ENCODE results near the gene CTNNA3. TPM values are rescaled to one million over a fixed set of nuclear protein-coding genes. Genes with fewer than 3 reads are reported as not detected.

Gene CTNNA3
- total RNA-seq, 1 experiment from 2014 or later, result not detected

GRCh38 chr10:66837990-66838389, 858.0 kb downstream of the CTNNA3 start:
- Histone ChIP-seq H3K36me3 (ENCODE audit: insufficient read depth, low read length) (no peaks in the 10 kb centered on the region), H4K20me1 (ENCODE audit: insufficient read depth, low read depth, low read length) (no peaks in the 10 kb centered on the region), H3K27me3 (ENCODE audit: low read length) (no peaks in the 10 kb centered on the region), H3K9ac (ENCODE audit: low read length) (no peak overlapping the region), H3K4me3 (ENCODE audit: low read length) (no peak overlapping the region), H3K79me2 (ENCODE audit: low read length) (no peaks in the 10 kb centered on the region), H3K9me2 (replicated peaks; ENCODE audit: insufficient read depth, low read length) (no peaks in the 10 kb centered on the region), H3K27ac (ENCODE audit: low read length) (no peak overlapping the region), H3K4me2 (ENCODE audit: low read depth, low read length, poor library complexity, severe bottlenecking) (no peak overlapping the region), H2AFZ (ENCODE audit: low read length) (no peak overlapping the region), H3K4me1 (ENCODE audit: low read length) (no peaks in the 10 kb centered on the region), H3K9me3 (ENCODE audit: low read length) (no peaks in the 10 kb centered on the region)
- DNase-seq, result no peak

- Histone ChIP-seq H3K36me3 (ENCODE audit: insufficient read depth, low read length) (no peaks in the 10 kb centered on the region), H3K4me2 (ENCODE audit: low read depth, low read length, poor library complexity, severe bottlenecking) (no peak overlapping the region), H3K9me3 (ENCODE audit: low read length) (no peaks in the 10 kb centered on the region), H4K20me1 (ENCODE audit: insufficient read depth, low read depth, low read length) (no peaks in the 10 kb centered on the region), H3K79me2 (ENCODE audit: low read length) (no peaks in the 10 kb centered on the region), H3K9me2 (replicated peaks; ENCODE audit: insufficient read depth, low read length) (no peaks in the 10 kb centered on the region), H3K4me3 (ENCODE audit: low read length) (no peak overlapping the region), H3K27me3 (ENCODE audit: low read length) (no peaks in the 10 kb centered on the region), H3K4me1 (ENCODE audit: low read length) (no peaks in the 10 kb centered on the region), H2AFZ (ENCODE audit: low read length) (no peak overlapping the region), H3K27ac (ENCODE audit: low read length) (no peak overlapping the region), H3K9ac (ENCODE audit: low read length) (no peak overlapping the region)
- no peak for DNase-seq
These were observed 858.7 kb downstream of the CTNNA3 start for GRCh38 chr10:66837335-66837734.

- no peaks in the 10 kb centered on the region for H3K79me2 ChIP-seq (ENCODE audit: low read length)
- no peaks in the 10 kb centered on the region for H3K9me2 ChIP-seq (replicated peaks; ENCODE audit: insufficient read depth, low read length)
- H3K27me3 ChIP-seq (ENCODE audit: low read length), result no peaks in the 10 kb centered on the region
- no peak overlapping the region for H3K4me3 ChIP-seq (ENCODE audit: low read length)
- H4K20me1 ChIP-seq (ENCODE audit: insufficient read depth, low read depth, low read length), result no peaks in the 10 kb centered on the region
- H3K4me1 ChIP-seq (ENCODE audit: low read length), result no peaks in the 10 kb centered on the region
- no peaks in the 10 kb centered on the region for H3K9me3 ChIP-seq (ENCODE audit: low read length)
- no peaks in the 10 kb centered on the region for H3K36me3 ChIP-seq (ENCODE audit: insufficient read depth, low read length)
- no peak overlapping the region for H3K9ac ChIP-seq (ENCODE audit: low read length)
- no peak overlapping the region for H3K4me2 ChIP-seq (ENCODE audit: low read depth, low read length, poor library complexity, severe bottlenecking)
- no peak overlapping the region for H2AFZ ChIP-seq (ENCODE audit: low read length)
- DNase-seq, result no peak
- no peak overlapping the region for H3K27ac ChIP-seq (ENCODE audit: low read length)
These were observed 859.2 kb downstream of the CTNNA3 start for GRCh38 chr10:66836771-66837170.

GRCh38 chr10:66836057-66836456, 859.9 kb downstream of the CTNNA3 start:
- H3K4me2 ChIP-seq (ENCODE audit: low read depth, low read length, poor library complexity, severe bottlenecking), result no peak overlapping the region
- DNase-seq, result no peak
- H3K9ac ChIP-seq (ENCODE audit: low read length), result no peak overlapping the region
- H3K27ac ChIP-seq (ENCODE audit: low read length), result no peak overlapping the region
- no peak overlapping the region for H3K4me3 ChIP-seq (ENCODE audit: low read length)
- no peaks in the 10 kb centered on the region for H4K20me1 ChIP-seq (ENCODE audit: insufficient read depth, low read depth, low read length)
- no peaks in the 10 kb centered on the region for H3K9me3 ChIP-seq (ENCODE audit: low read length)
- no peaks in the 10 kb centered on the region for H3K4me1 ChIP-seq (ENCODE audit: low read length)
- H3K27me3 ChIP-seq (ENCODE audit: low read length), result no peaks in the 10 kb centered on the region
- no peak overlapping the region for H2AFZ ChIP-seq (ENCODE audit: low read length)
- H3K79me2 ChIP-seq (ENCODE audit: low read length), result no peaks in the 10 kb centered on the region
- no peaks in the 10 kb centered on the region for H3K36me3 ChIP-seq (ENCODE audit: insufficient read depth, low read length)
- H3K9me2 ChIP-seq (replicated peaks; ENCODE audit: insufficient read depth, low read length), result no peaks in the 10 kb centered on the region

- no peak overlapping the region for H3K4me2 ChIP-seq (ENCODE audit: low read depth, low read length, poor library complexity, severe bottlenecking)
- no peak for DNase-seq
- no peaks in the 10 kb centered on the region for H3K4me1 ChIP-seq (ENCODE audit: low read length)
These were observed 860.6 kb downstream of the CTNNA3 start for GRCh38 chr10:66835400-66835799.

GRCh38 chr10:66834802-66835201, 861.2 kb downstream of the CTNNA3 start:
- no peaks in the 10 kb centered on the region for H3K36me3 ChIP-seq (ENCODE audit: insufficient read depth, low read length)

More at GRCh38 chr10:66835400-66835799, 860.6 kb downstream of the CTNNA3 start:
- Histone ChIP-seq H4K20me1 (ENCODE audit: insufficient read depth, low read depth, low read length) (no peaks in the 10 kb centered on the region), H3K9me3 (ENCODE audit: low read length) (no peaks in the 10 kb centered on the region), H3K27ac (ENCODE audit: low read length) (no peak overlapping the region), H3K79me2 (ENCODE audit: low read length) (no peaks in the 10 kb centered on the region), H3K9me2 (replicated peaks; ENCODE audit: insufficient read depth, low read length) (no peaks in the 10 kb centered on the region), H3K9ac (ENCODE audit: low read length) (no peak overlapping the region), H3K27me3 (ENCODE audit: low read length) (no peaks in the 10 kb centered on the region), H3K4me3 (ENCODE audit: low read length) (no peak overlapping the region), H3K36me3 (ENCODE audit: insufficient read depth, low read length) (no peaks in the 10 kb centered on the region), H2AFZ (ENCODE audit: low read length) (no peak overlapping the region)

GRCh38 chr10:66833861-66834260, 862.1 kb downstream of the CTNNA3 start:
- Histone ChIP-seq H3K9ac (ENCODE audit: low read length) (no peak overlapping the region), H4K20me1 (ENCODE audit: insufficient read depth, low read depth, low read length) (no peaks in the 10 kb centered on the region), H3K79me2 (ENCODE audit: low read length) (no peaks in the 10 kb centered on the region), H3K9me3 (ENCODE audit: low read length) (no peaks in the 10 kb centered on the region), H3K4me1 (ENCODE audit: low read length) (no peaks in the 10 kb centered on the region), H3K27ac (ENCODE audit: low read length) (no peak overlapping the region), H3K9me2 (replicated peaks; ENCODE audit: insufficient read depth, low read length) (no peaks in the 10 kb centered on the region), H3K27me3 (ENCODE audit: low read length) (no peaks in the 10 kb centered on the region), H3K4me3 (ENCODE audit: low read length) (no peak overlapping the region), H3K4me2 (ENCODE audit: low read depth, low read length, poor library complexity, severe bottlenecking) (no peak overlapping the region), H2AFZ (ENCODE audit: low read length) (no peak overlapping the region), H3K36me3 (ENCODE audit: insufficient read depth, low read length) (no peaks in the 10 kb centered on the region)
- no peak for DNase-seq

More at GRCh38 chr10:66834802-66835201, 861.2 kb downstream of the CTNNA3 start:
- H3K4me1 ChIP-seq (ENCODE audit: low read length), result no peaks in the 10 kb centered on the region
- no peak overlapping the region for H3K4me3 ChIP-seq (ENCODE audit: low read length)
- H2AFZ ChIP-seq (ENCODE audit: low read length), result no peak overlapping the region
- H3K9me2 ChIP-seq (replicated peaks; ENCODE audit: insufficient read depth, low read length), result no peaks in the 10 kb centered on the region
- no peak for DNase-seq
- H3K9me3 ChIP-seq (ENCODE audit: low read length), result no peaks in the 10 kb centered on the region
- no peak overlapping the region for H3K27ac ChIP-seq (ENCODE audit: low read length)
- H4K20me1 ChIP-seq (ENCODE audit: insufficient read depth, low read depth, low read length), result no peaks in the 10 kb centered on the region
- H3K9ac ChIP-seq (ENCODE audit: low read length), result no peak overlapping the region
- no peaks in the 10 kb centered on the region for H3K27me3 ChIP-seq (ENCODE audit: low read length)
- H3K4me2 ChIP-seq (ENCODE audit: low read depth, low read length, poor library complexity, severe bottlenecking), result no peak overlapping the region
- H3K79me2 ChIP-seq (ENCODE audit: low read length), result no peaks in the 10 kb centered on the region

- Histone ChIP-seq H3K9ac (ENCODE audit: low read length) (no peak overlapping the region), H3K9me3 (ENCODE audit: low read length) (no peaks in the 10 kb centered on the region), H3K4me1 (ENCODE audit: low read length) (no peaks in the 10 kb centered on the region), H4K20me1 (ENCODE audit: insufficient read depth, low read depth, low read length) (no peaks in the 10 kb centered on the region), H2AFZ (ENCODE audit: low read length) (no peak overlapping the region), H3K36me3 (ENCODE audit: insufficient read depth, low read length) (no peaks in the 10 kb centered on the region), H3K4me3 (ENCODE audit: low read length) (no peak overlapping the region), H3K27me3 (ENCODE audit: low read length) (no peaks in the 10 kb centered on the region), H3K79me2 (ENCODE audit: low read length) (no peaks in the 10 kb centered on the region), H3K27ac (ENCODE audit: low read length) (no peak overlapping the region), H3K4me2 (ENCODE audit: low read depth, low read length, poor library complexity, severe bottlenecking) (no peak overlapping the region), H3K9me2 (replicated peaks; ENCODE audit: insufficient read depth, low read length) (no peaks in the 10 kb centered on the region)
- no peak for DNase-seq
These were observed 863.1 kb downstream of the CTNNA3 start for GRCh38 chr10:66832781-66833422.

All from Karpas-422 (cell line).